HG03135 (cell line): Measurements from ENCODE around the gene STIMATE.

ENCODE experiments used
- ATAC-seq: cut with Tn5 transposase; IDR thresholded peaks from one replicate; pipeline ENCODE4 v1.9.1; 2021; ENCODE audit warnings: mild to moderate bottlenecking, moderate library complexity; ENCODE audit not compliant: unreplicated experiment

Gene STIMATE

DNA sequence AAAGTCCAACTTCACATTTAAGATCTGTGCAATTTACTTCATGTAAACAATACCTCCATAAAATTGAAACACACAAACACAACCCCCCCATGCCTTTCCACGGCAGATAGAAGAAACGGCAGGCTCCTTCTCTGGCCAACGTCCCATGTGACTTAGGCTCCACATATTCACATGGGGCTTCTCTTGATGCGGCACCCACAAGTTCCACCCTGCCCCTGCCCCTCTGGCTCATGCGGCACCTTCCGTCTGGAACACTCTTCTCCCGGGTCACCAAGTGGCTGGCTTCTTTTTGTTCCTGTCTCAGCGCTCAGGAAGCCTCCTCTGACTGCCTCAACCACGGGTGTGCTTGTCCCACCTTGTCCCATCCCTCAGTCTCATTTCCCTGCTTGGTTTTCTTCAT is 25.6 kb downstream of the STIMATE start:
- ATAC-seq, result no peak

DNA sequence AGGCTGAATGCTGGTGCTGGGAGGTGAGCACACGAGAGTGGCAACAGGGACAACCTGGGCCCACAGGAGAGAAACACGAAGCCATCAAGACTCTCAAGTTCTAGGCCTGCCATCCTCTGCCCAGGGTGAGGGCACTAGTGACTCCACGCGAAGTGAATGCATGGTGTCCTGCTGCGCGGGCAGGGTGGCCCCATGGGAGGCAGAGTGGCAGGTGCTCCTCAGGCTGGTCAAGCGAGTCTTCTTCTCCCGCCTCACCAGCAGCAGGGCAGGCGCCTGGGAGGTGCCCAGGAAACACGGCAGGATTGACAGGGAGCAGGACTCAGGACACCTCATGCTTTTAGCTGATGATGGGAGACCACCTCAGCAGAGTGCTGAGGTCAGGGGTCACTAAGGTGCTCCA is 26.9 kb downstream of the STIMATE start:
- no peak for ATAC-seq

DNA sequence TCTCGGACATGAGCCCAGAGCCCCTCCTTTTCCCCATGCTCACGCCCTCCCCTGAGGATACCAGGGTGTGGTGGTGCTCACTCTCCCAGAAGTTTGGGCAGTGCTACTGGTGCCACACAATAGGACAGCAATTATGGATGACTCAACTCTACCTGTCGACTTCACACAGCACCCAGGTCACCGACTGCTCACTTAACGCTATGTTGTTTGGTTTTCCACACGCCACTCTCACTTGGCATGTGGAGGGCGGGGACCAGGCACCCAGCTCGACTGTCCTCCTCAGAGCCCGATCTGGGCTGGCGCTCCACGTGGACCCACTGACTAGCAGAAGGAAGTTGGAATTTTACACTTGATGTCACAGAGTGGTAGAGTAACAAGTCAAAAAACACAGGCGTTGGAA is 30.9 kb downstream of the STIMATE start:
- ATAC-seq, result no peak

DNA sequence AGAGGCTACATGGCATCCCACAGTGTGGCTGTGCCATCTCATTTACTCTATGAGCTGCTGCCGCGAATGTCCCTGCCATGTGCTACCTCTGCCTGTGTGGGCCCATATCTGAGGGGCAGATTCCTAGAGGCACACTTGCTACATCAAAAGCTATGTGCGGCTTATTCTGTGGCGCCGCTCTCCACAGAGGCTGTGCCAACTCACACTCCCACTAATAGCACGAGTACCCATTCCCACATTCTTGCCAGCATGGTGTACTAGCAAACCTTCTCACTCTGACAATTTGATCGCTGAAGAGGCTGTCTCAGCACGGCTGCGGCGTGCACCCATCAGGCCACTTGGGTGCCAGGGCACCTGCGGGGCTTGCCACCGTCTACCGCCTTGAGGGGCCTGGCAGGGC is 31.4 kb downstream of the STIMATE start:
- no peak for ATAC-seq

DNA sequence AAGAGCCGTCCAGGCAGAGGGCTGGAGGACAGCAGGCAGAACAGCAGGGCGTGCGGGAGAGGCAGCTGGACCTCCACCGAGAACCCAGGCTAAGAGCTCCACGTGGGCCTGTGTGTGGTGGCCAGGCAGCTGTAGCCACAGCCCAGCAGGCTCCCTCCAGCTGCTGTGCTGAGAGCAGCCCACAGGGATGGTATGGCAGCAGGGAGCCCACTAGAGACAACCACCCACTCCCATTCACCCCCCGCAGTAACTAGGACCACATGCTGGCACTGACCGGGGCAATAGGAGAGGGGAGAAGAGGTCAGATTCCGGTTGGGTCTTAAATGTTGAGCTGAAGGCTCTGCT is 37.0 kb downstream of the STIMATE start:
- ATAC-seq, result no peak

DNA sequence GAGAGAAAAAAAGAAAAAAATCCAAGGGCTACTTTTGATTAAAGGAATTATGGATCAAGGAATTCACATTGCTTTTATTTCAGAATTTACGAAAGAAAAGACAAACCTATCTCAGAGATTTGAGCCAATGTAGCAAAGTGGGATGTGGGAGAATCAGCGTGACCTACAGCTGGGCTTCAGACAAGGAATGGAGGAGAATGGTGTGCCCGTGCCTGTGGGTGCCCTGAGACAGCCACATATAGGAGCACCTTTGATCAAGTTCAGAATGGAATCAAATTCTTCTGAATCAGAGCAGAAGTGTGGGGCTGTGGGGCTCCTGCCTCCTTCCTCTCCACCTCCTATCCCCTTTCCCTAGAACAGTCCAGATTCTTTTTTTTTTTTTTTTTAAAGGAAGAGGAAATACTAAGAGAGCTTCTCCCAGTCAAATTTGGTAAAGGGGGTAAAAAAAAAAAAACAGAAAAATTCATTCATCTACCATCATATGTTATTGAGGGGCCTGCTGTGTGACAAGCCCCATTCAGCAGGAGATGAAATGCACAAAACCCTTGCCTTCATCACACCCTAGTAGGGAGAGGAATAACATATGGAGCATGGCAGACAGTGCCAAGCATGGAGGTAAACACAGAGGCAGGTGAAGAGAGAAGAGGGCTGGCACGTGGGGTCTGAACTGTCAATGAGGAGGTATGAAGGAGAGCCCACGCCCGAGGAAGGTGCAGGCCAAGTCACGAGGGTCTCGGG is 37.5 kb downstream of the STIMATE start:
- no peak for ATAC-seq

DNA sequence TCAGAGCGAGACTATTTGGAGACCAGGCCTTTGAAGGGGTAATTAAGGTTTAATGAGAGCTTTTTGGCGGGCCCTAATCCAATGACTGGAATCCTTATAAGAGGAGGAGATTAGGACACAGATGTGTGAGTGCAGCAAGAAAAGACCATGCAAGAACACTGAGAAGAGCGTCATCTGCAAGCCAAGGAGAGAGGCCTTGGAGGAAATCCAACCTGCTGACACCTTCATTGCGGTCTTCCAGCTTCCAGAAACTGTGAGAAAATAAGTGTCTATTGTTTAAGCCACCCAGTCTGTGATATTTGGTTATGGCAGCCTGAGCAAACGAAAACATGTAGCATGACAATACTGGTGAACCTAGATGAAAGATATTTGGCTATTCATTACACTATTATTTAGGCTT is 39.5 kb downstream of the STIMATE start:
- ATAC-seq, result no peak

DNA sequence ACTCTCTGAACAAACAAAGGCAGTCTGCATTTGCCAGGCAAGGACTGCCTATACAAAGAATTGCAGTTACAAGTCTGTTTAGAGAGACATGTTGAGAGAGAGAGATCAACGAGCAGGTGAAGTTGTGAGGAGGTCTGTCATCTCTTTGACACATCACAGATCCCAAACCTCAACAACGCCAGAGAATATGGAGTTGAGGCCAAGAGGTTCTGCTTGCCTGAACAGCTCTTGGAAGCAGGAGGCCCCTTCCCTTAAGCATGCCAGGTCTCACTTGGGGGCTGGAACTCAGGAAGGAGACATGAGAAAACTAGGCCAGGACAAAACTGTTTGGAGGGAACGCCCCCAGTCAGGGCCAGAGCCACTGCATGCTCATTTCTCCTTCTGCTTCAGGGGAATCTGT is 40.2 kb downstream of the STIMATE start:
- ATAC-seq, result no peak

DNA sequence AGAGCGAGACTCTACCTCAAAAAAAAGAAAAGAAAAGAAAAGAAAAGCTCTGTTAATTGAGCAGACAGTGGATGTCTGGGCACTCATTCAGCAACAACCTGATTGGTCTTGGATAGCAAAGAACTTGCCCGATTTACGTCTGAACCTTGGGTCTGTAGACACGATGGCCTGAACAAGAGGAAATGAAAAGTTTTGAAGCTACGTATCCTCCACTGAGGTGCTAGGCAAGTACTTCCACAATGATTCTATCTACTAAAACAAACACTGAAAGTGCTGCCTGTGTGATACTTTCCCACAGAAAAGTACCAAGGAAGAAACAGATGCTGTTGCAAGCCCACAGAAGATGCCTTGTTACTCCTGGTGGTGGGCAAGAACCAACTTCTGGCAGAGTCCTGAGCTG is 40.7 kb downstream of the STIMATE start:
- ATAC-seq, result no peak

DNA sequence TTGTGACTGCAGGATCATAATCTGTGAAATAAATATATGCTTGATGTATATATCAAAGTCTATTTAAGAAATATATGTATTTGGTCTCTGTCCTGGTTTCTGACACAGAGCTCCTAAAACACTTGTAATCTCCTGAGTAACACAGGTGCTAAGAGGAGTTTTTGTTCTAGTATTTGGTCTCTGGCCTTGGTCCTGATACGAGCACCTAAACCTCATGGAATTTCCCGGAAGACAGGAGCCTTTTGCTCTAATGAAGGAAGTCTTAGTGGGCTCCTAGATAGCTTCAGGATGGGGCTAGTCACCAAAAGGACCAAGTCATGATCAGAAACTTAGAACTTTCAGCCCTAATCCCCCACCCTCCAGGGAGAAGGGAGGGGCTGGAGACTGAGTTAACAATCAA is 43.3 kb downstream of the STIMATE start:
- ATAC-seq, result no peak

DNA sequence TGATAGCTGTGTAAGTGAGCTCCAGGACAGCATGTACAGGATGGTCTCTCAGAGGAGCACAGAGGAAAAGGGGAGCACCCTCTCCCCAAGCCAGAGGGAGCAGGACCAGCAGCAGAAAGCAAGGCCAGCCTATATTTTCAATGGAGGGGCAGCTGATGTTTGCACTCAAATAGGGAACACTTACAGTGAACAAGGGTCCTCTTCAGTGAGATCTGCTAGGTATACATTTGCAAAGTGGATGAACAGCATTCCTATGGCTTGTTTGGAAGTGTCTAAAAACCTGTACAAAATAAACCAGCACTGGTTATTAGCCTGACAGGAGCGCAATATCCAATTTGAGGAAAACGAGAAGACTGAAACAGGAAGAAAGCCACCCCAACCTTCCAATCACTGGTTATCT is 44.9 kb downstream of the STIMATE start:
- no peak for ATAC-seq

DNA sequence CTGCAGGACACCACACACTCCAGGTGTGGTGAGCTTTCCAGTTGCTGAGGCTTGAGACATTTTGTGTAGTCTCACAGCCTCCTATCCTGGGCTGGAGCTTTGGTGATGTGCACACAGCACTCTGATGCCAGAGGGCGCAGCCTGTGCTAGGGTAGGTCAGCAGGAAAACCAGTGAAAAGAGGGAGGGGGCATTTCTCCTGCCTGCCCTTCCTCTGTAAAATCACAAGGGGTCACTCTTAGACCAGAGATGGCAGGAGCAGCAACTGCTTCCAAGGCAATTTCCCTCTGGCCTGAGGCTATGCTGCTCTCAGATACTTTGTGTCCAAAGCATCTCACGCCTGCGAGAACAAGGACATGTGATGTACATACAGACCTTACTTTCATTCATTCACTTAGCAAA is 46.0 kb downstream of the STIMATE start:
- no peak for ATAC-seq

DNA sequence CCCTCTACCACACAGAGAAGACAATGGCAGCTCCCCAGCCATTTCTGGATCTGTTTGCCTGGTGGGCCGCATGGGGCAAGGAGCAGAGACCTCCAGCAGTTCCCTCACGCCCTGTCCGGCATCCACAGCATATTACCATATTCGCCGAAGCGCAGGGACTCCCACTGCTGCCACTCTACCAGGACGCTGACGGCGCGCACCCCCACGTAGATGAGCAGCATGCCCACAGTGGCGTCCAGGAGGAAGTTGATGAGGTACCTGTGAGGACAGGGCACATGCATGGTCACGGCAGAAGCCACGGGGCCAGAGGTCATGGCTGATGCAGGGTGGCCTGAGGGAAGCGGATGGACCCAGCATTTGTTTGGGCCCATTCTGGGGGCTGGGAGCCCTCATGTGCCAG is 47.7 kb downstream of the STIMATE start:
- ATAC-seq, result no peak

DNA sequence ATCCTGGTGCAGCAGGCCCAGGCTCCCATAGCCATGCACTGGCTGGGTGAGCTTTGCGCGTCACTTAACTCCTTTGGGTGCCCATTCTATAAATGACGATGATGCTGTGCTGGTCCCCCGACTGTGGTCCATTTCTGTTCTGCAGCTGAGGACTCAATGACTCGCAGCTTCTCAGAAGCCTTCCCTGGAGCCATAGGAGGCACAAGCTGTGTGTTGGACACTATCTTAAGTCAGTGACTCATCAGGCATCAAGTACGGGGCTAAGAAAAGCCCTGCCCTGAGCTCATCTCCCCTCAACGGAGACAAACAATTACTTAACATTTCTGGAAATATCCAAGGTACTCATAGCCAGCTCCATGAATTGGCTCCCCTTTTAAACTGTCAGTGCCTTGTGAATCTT is 48.7 kb downstream of the STIMATE start:
- no peak for ATAC-seq

DNA sequence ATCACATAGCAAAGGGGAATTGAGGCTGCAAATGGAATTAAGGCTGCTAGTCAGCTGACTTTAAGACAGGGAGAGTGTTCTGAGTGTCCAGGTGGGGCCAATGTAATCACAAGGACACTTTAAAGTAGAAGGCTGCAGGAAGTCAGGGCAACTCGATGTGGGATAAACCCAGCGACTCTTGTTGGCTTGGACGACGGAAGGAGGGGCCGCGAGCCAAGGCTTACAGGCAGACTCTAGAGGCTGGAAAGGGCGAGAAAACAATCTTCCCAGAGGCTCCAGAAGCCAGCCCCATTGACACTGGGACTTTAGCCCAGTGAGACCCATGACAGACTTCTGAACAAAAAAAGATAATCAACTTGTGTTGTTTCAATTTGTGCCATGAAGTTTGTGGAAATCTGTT is 49.6 kb downstream of the STIMATE start:
- ATAC-seq, result no peak

DNA sequence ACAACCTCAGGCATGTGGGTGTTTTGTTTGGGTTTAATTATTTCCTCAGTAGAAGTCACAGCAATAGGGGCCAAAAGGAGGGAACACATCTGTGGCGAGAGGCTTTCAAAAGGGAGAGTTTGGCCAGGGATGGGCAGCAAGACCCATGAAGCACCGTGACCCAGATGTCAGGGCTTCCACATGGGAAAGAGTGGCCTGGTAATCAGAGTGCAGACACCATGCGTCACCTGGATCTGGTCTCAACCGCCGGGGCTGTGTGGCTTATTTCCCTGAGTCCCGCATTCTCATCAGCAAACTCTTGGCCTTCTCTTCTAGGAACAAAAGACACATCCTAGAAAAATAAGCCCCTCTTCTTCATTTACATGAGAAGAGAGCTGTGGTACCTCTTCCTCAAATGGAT is 50.1 kb downstream of the STIMATE start:
- ATAC-seq, result no peak

DNA sequence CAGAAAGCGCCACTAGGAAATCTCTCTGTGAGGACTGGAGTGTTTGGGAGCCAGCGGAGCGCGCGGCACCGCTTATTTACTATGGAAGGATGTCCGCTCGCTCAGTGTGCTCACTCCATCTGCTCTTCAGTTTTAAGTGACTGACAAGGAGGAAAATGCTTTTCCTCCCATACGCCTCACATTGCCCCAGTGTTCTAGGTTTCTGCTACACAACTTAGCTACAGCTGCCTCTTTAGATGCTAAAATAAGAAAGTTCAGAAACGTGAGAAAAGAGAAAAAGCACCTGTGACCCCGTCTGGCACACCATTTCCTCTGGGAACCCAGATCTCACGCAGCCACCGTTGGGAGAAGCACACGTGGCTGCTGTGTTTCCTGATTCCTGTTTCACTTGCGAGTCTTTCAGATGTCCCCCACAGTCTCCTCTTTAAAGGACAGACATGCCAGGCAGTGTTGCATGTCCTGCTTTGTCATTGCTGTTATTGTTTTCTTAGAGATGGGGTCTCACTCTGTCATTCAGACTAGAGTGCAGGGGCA is 50.8 kb downstream of the STIMATE start:
- ATAC-seq, result no peak

DNA sequence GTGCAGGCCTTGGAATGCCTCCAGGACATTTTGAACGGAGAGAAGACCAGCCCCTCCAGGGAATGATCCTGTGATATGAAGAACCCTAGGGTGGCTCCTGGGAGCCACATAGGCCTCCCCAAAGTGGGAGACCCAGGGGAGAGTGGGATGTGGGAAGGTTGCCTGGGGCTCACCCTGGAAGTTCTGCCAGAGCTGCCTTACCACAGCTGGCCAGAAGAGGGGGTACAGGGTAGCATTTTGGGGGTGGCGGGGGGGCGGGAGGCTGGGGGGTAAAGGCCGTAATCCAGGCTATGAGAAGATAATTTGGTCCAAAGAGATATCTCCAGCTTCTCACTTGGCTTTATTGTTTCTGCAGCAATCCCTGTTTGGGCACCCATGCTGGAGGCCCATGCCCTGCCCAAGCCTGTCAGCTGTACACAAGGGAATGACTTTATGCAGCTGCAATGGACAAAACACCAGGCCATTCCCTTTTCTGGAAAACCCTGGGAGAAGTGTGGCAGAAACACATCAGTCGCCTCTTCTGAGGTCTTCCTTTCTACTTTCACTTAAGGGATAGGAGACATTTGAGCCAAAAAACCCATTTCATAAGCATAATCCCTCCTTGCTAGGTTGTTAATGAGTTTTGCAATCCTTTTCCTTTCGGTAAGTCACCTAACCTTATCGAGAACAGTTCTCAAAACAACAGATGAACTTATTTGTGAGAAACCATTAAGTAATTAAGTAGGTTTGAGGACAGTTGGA is 51.5 kb downstream of the STIMATE start:
- ATAC-seq, result no peak

DNA sequence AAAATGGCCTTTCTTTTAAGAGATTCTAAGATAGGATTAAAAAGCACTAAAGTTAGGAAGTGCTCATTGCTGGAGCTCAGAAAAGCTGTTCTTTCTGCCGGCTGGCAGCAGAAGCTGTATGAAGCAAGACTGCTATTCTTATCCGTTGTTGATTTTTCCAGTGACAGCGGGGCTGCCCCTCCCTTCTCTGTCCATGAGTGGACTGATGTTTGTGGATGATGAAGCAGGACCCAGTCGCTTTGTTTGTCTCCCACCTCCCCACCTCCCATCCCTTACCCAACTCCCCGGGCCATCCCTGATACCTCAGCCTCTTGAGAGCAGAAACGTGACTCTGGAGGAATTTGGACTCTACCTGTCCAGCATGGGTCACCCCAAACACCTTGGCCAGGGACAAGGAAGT is 52.2 kb downstream of the STIMATE start:
- ATAC-seq, result no peak

DNA sequence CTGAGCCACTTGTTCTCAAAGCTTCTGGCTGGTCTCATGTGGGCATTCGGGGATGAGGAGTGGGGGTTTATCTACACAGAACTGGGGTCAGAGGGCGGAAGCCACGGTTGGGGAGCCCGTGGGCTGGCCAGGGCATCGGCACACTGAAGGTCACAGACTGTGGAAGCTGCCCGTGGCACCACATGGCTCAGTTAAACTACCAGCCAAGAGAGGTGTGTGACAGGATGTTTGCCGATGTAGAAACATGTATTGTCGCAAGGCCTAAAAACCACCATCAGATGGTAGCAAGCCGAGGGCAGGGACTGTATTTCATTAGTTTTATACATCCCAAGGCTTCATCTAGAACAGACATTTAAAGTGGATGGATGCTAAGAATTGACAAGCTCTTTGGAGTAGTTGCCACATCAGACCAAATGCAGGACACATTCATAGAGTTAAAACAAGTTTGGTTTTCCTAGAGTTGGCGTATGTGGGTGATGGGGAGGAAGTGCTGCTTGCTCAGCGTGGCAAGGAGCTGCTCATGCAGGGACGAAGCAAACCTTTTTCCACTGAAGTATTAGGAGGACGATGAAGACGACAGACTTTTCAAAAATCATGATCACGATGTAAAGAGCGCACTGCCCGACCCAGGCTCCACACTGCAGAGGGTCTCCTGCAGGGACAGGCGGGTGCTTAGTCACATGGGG is 52.9 kb downstream of the STIMATE start:
- ATAC-seq, result no peak

DNA sequence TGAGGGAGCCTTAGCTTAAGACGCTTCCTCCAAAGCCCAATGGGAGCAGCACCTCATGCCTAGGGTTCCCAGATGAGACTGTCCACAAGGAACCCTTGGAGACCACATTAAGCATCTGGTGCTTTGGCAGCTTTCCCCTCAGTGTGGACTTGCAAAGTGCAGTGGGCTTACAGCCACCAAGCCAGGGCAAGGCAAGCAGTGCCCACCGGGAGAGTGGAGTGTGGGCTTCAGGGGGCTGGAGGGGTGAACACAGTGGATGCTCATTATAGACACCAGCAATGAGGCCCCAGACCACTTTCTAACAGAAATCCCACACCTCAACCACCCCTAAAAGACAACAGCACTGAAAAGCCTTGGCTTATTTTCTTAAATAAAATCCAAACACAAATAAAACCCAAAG is 53.5 kb downstream of the STIMATE start:
- no peak for ATAC-seq
